Activated CD4-positive, CD25-positive, alpha-beta regulatory T cell treated with anti-CD3 and anti-CD28 coated beads, Interleukin-2, amount 50 U/mL, for 16 hours (primary cell): Measurements from ENCODE around the gene ARFGEF3.
"Not testable (repeated sequence)": the region's sequence is repeated elsewhere in the genome, so short reads cannot be mapped to it uniquely, and the experiment has no call there.

Experiments used
- DNase-seq: peaks from one replicate; pipeline ENCODE4 v3.0.0-alpha.2; 2020; ENCODE audit warnings: low read depth, low spot score

ARFGEF3 gene, protein sequence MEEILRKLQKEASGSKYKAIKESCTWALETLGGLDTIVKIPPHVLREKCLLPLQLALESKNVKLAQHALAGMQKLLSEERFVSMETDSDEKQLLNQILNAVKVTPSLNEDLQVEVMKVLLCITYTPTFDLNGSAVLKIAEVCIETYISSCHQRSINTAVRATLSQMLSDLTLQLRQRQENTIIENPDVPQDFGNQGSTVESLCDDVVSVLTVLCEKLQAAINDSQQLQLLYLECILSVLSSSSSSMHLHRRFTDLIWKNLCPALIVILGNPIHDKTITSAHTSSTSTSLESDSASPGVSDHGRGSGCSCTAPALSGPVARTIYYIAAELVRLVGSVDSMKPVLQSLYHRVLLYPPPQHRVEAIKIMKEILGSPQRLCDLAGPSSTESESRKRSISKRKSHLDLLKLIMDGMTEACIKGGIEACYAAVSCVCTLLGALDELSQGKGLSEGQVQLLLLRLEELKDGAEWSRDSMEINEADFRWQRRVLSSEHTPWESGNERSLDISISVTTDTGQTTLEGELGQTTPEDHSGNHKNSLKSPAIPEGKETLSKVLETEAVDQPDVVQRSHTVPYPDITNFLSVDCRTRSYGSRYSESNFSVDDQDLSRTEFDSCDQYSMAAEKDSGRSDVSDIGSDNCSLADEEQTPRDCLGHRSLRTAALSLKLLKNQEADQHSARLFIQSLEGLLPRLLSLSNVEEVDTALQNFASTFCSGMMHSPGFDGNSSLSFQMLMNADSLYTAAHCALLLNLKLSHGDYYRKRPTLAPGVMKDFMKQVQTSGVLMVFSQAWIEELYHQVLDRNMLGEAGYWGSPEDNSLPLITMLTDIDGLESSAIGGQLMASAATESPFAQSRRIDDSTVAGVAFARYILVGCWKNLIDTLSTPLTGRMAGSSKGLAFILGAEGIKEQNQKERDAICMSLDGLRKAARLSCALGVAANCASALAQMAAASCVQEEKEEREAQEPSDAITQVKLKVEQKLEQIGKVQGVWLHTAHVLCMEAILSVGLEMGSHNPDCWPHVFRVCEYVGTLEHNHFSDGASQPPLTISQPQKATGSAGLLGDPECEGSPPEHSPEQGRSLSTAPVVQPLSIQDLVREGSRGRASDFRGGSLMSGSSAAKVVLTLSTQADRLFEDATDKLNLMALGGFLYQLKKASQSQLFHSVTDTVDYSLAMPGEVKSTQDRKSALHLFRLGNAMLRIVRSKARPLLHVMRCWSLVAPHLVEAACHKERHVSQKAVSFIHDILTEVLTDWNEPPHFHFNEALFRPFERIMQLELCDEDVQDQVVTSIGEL (N-terminal part only)

GRCh38 chr6:138161338-138162110 lies at the start of gene ARFGEF3:
Gene ARFGEF3, plus strand, starts transcription at chr6:138161939. Its CDS starts 148 bp downstream, at chr6:138162087.
- DNase-seq = no peak

DNA sequence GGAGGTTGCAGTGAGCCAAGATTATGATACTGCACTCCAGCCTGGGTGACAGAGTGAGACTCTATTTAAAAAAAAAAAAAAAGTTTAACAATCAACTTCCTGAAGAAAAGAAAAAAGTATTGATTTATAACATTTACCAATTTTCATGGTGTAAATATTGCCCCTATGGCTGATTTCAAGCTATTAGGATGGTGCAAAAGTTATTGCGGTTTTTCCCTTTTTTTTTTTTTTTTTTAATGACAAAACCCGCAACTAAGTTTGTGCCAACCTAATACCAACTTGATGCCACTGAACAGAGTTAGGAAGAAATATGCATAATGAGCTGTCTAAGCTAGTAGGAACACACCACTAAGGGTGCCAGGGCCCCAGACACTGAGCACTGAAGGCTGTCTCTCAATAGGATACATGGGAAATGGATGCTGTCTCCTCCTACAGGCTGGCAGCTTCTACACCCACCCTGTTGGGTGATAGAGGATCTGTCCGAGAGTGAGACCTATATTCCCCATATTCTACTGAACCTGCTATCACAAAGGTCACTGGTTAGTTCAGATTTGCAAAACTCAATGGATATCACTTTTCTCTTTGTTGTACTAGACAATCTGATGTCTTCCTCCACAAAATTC lies 48.0 kb upstream of the ARFGEF3 start:
- no peak for DNase-seq

GRCh38 chr6:138115201-138115600 lies 46.5 kb upstream of the ARFGEF3 start:
- no peak for DNase-seq

GRCh38 chr6:138115877-138116660 lies 45.7 kb upstream of the ARFGEF3 start:
- peak; percentile 13 for DNase-seq

DNA sequence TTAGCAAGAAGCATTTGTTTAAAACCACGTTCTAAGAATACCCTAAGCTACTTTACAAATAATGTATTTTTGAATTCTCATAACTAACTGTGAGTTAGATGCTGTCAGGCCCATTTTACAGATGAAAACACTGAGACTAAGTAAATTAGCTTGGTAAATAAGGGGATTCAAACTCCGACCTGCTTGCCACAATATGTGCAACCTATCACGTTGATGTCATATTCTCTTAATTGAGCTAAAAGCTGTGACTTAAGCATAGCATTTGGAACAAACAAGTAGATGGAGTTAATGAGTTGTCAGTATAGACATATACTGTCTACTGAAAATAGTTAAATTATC lies 45.1 kb upstream of the ARFGEF3 start:
- DNase-seq = no peak

GRCh38 chr6:138117376-138117914 lies 44.3 kb upstream of the ARFGEF3 start:
- DNase-seq = no peak

DNA sequence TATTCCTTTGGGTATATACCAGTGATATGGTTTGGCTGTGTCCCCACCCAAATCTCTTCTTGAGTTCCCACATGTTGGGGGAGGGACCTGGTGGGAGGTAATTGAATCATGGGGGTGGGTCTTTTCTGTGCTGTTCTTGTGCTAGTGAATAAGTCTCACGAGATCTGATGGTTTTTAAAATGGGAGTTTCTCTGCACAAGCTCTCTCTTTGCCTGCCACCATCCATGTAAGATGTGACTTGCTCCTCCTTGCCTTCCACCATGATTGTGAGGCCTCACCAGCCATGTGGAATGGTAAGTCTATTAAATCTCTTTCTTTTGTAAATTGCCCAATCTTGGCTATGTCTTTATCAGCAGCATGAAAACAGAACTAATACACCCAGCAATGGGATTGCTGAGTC lies 42.5 kb upstream of the ARFGEF3 start:
- DNase-seq = not testable (repeated sequence)

- DNase-seq = no peak
Measured at GRCh38 chr6:138119976-138120375, 41.8 kb upstream of the ARFGEF3 start.

DNA sequence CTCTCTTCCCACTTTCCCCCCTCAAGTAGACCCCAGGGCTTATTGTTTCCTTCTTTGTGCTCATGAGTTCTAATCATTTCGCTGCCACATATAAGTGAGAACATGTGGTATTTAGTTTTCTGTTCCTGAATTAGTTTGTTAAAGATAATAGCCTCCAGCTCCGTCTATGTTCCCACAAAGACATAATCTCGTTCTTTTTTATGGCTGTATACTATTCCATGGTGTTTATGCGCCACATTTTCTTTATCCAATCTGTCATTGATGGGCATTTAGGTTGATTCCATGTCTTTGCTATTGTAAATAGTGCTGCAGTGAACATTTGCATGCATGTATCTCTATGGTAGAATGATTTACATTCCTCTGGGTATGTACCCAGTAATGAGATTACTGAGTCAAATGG lies 37.6 kb upstream of the ARFGEF3 start:
- DNase-seq = no peak

GRCh38 chr6:138128096-138128495 lies 33.6 kb upstream of the ARFGEF3 start:
- no peak for DNase-seq

DNA sequence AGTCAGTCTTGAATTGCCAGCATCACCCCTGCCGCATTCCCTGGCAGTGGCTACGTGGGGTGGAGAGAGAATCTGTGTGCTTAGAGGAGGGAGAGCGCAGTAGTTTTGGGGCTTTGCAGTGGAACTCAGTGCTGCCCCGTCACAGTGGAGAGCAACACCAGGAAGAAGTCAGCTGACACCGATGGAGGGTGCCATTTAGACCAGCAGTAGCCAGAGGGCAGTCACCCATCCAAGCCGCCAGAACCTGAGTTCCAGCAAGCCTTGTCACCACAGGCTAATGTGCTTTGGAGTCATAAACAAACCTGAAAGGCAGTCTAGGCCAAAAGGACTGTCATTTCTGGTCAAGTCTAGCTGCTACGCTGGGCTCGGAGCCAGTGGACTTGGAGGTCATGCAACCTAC lies 32.5 kb upstream of the ARFGEF3 start:
- no peak for DNase-seq

GRCh38 chr6:138142806-138143205 lies 18.9 kb upstream of the ARFGEF3 start:
- no peak for DNase-seq

- DNase-seq = no peak
Measured at GRCh38 chr6:138145402-138145801, 16.3 kb upstream of the ARFGEF3 start.

DNA sequence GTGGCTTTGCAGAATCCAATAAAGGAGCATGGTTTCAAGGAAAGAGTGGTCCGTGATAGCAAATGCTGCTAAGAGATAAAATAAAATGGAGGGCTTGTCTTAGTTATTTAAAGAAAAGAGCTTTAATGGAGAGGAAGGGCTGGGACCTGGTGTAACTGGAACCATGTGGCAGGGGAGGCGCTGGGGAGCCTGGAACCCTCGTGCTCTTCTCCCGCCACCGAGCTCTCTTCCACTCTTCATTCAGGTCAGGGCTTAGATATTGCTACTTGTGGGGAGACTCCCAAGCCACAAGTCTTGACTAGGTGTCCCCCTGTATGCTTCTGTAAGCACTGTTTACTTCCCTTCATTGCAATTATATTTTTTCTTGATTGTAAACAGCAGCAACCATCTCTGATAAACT lies 15.2 kb upstream of the ARFGEF3 start:
- DNase-seq = no peak

DNA sequence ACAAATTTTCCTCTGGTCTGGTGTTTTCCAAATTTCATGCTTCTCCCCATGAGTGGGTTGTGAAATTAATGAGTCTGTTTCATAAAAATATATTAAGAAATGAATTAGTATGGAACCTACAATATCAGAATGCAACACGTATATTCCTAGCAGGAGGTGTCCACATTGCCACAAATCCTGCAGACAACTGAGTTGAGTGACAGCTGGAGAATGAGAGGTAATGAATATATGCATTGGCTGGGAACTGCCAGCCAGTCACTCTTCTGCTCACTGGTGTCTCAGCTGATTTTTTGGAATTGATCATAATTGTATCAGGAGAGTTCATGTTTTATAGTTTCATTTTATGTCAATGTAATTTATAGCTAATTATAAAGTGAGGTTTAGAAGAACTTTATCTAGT lies 6.3 kb upstream of the ARFGEF3 start:
- no peak for DNase-seq

DNA sequence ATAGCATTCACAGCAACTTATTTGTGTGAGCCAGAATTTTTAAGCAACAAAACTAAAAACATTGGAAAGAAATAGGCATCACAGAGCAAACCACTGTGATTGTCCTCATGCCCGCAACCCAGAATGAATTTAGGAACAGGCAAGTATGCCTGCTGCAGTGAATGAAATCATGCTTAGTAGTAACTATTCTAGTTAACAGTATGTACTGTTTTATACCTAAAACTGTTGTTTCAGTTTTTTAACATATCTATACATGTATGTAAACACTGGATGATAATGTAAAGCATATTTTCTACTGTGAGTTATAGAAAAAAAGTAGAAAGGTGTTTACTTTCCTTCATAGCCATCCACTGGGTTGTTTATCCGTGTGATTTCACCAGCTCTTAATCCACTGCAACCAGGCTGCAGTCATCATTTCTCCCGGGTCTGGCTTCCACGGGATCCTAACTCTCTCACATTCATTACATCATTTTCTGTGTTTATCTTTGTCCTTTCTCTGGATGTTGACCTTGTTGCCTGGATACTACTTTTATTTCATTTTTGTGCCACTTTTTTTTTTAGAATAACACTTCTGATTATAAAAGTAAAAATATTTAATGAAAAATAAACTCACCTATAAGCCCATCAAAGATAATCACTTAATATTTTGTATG lies 3.6 kb upstream of the ARFGEF3 start:
- DNase-seq = no peak

DNA sequence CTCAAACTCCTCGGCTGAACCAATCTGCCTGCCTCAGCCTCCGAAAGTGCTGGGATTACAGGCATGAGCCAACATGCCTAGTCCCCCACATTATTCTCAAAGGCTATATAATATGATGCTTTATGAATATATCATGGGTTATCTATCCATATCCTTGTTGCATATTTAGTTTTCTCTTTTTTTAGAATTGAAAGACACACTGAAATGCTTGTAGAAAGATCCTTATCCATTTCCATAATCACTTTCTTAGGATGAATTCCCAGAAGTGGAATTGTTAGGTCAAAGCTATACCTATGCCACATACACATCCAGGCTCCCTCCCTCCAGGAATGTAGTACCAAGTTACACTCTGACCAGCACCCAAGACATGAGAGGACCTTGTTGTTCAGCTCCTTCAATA lies 2.5 kb upstream of the ARFGEF3 start:
- DNase-seq = no peak

GRCh38 chr6:138160329-138161087 lies 1.2 kb upstream of the ARFGEF3 start:
- DNase-seq = no peak

DNA sequence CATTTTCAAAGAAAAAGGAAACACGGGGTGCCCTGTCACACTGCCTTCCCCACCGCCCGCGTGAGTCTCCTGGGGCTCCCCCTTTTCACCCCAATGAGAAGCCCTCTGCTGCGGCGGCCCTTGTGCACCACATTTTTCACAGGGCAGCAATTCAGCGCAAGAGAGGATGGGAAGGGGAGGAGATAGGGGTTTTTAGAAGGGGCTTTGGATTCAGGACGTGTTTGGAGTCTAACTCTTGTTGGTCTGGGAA lies 726 bp upstream of the ARFGEF3 start:
- DNase-seq = no peak
